ENCODE results near the gene UBQLN4.

UBQLN4 gene

DNA sequence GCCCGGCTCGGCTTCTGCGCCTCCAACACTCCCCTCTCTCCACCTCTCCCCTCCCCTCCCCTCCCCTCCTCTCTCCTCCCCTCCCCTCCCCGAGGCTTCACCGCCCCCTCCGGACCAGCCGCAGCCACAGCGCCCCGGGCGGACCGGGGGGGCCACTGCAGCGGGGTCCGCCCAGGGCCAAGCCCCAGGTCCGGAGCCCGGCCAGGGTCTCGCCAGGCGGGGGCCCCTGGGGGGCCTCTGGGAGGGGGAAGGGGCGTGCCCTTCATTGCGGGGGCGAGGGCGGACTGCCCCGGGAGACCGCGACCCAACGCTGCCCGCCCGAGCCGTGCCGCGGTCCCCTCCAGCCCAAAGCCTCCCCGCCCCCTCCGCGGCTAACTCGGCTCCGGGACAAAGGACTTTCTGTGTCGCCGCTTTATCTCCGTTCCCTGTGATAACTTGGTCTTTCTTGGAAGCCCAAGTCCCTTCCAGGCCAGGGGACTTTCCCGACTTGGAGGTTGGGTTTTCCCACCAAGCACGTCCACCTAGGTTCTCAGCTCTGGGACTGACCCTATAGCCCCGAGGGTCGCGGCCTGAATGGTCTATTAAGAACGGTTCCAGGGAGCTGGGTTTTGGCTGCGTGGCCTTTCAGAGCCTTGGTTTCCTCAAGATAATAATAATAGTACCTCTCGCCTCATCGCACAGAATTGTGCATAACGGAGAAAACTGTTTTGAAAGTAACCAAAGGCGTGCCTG, at the start of gene UBQLN4:
Gene UBQLN4, minus strand, starts transcription at position 31 of the 732 bp plus-strand sequence. CDS start 97 bp downstream, outside the sequence.
- DNase-seq (ENCODE audit: low read depth in 2 of 2): peak; percentile 72 to 79

GRCh38 chr1:156102633-156103511, 49.3 kb upstream of the UBQLN4 start:
- no peak for DNase-seq (ENCODE audit: low read depth in 2 of 2)

- no peak for DNase-seq (ENCODE audit: low read depth in 2 of 2)
Measured at GRCh38 chr1:156101880-156102279, 48.3 kb upstream of the UBQLN4 start.

GRCh38 chr1:156100205-156100995, 46.8 kb upstream of the UBQLN4 start:
- no peak for DNase-seq (ENCODE audit: low read depth in 2 of 2)

GRCh38 chr1:156099282-156099681, 45.7 kb upstream of the UBQLN4 start:
- DNase-seq (ENCODE audit: low read depth in 2 of 2): no peak

- DNase-seq (ENCODE audit: low read depth in 2 of 2): no peak
Measured at GRCh38 chr1:156098784-156099183, 45.2 kb upstream of the UBQLN4 start.

GRCh38 chr1:156097499-156098178, 44.0 kb upstream of the UBQLN4 start:
- peak in 1 of 2 experiments; percentile 41 for DNase-seq (ENCODE audit: low read depth in 2 of 2)

DNA sequence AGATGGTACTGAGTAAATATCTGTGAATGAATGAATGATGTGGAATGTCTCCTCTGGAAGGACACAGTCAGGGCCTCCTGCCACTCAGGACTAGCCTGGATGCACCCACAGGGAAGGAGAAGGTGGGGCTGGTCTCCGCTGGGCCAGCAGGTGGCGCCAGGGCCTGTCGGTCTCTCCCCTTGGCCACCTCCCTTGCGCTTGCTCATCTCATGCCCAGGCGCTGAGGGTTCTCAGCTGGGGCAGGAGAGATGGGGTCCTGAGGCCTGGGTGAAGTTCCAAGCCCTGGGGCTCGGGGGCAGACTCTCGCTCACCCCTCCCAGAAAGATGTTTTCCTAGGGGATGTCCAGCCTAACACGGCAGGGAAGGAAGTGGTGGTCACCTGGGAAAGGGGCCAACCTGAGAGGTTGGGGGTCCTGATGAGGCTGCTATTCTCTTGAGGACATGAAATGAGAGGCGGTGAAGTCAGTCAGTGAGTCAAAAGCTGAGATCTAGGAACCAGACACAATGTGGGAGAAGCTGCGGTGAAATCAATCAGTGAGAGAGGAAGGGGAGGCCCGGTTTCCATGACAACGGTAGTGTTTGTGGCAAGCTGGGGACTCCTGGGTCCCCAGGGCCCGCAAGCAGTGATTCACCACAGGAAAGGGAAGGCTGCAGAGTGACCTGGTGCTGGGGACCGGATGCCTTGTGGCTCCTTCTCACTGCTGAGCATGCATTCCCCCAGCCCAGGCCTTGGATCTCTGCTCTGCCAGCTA, 43.2 kb upstream of the UBQLN4 start:
- DNase-seq (ENCODE audit: low read depth in 2 of 2): peak; percentile 74 to 89

GRCh38 chr1:156095906-156096508, 42.4 kb upstream of the UBQLN4 start:
- DNase-seq (ENCODE audit: low read depth in 2 of 2): no peak

DNA sequence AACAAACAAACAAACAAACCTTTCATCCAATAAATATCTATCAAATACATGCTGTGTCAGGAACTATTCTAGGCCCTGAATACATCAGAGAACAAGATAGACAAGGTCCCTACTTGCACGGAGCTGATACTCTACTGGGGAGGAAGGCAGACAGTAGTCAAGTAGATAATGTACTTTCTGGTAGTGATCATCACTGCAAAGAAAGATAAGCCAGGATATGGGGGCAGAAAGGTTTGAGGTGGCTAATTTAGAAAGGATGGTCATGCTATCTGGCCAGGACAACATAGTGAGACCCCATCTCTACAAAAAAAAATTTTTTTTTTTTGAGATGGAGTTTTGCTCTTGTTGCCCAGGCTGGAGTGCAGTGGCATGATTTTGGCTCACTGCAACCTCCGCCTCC, 38.0 kb upstream of the UBQLN4 start:
- no peak for DNase-seq (ENCODE audit: low read depth in 2 of 2)

DNA sequence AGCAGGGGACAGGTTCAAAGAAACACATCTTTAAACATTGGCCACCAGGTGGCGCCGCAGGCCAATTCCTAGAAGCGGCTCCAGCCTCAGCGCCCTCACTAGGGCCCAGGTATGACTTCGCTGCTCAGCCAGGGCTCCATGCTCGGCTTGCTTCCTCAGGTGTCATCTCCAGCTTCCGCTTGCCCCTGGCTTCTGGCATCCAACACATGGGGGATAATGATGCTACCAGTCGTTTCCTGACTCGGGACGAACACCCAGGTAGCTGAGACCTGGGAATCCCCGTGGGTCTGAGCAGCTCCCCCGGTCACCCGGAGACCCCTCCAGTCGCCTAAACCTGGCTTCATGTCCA, 37.2 kb upstream of the UBQLN4 start:
- DNase-seq (ENCODE audit: low read depth in 2 of 2): peak; percentile 79 to 91

GRCh38 chr1:156090138-156090839, 36.7 kb upstream of the UBQLN4 start:
- no peak for DNase-seq (ENCODE audit: low read depth in 2 of 2)

DNA sequence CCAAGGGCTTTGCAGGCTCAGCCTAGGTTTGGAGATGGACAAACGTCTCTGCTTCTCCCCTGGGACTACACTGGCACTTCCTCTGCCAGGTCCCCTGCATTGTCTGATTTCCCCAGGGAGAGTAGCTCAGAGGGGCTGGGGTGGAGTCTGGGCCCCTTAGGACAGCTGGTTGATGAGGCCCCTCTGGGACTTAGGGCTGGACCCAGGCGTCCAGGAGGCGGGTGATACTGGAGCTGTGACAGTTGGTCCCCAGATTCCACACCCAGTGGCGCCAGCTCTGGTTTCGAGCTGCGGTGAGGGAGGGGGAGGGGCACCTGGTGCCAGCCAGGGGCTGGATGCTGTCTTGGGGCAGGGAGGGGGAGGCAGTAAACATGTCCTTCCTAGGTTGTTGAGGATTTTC, 36.1 kb upstream of the UBQLN4 start:
- DNase-seq (ENCODE audit: low read depth in 2 of 2): no peak

- DNase-seq (ENCODE audit: low read depth in 2 of 2): no peak
Measured at GRCh38 chr1:156086256-156086662, 32.7 kb upstream of the UBQLN4 start.

GRCh38 chr1:156083800-156084790, 30.5 kb upstream of the UBQLN4 start:
- no peak for DNase-seq (ENCODE audit: low read depth in 2 of 2)

GRCh38 chr1:156082309-156083091, 28.9 kb upstream of the UBQLN4 start, which contains the start of gene MEX3A:
Gene MEX3A (minus strand): TSS chr1:156082465. CDS start chr1:156081998, 467 bp downstream.
- peak; percentile 42 to 55 for DNase-seq (ENCODE audit: low read depth in 2 of 2)

GRCh38 chr1:156081917-156082308, 28.3 kb upstream of the UBQLN4 start:
- DNase-seq (ENCODE audit: low read depth in 2 of 2): no peak
